Muscle of leg (tissue), 11 donors: ENCODE data around the gene RUFY1. TPM values are rescaled to one million over a fixed set of nuclear protein-coding genes. Genes with fewer than 3 reads are reported as not detected.
A peak's percentile ranks its signal among the peaks of the same experiment; 100 is the strongest.

Experiments used
- DNase-seq: peaks from one replicate; pipeline ENCODE4 v3.0.0; 2013
- H3K27ac ChIP-seq: one replicate; pipeline ENCODE4 v1.5.1; 2013; ENCODE audit warnings: mild to moderate bottlenecking, low read length, control low read depth
- H3K27me3 ChIP-seq: one replicate; pipeline ENCODE4 v1.6.1; 2013; ENCODE audit warnings: low read length; ENCODE audit not compliant: control insufficient read depth, insufficient read depth
- H3K36me3 ChIP-seq: one replicate; pipeline ENCODE4 v1.6.1; 2013; ENCODE audit warnings: low read length; ENCODE audit not compliant: control insufficient read depth, insufficient read depth
- H3K4me1 ChIP-seq: one replicate; pipeline ENCODE4 v1.6.1; 2013; ENCODE audit warnings: low read length; ENCODE audit not compliant: control insufficient read depth, insufficient read depth
- H3K4me3 ChIP-seq: one replicate; pipeline ENCODE4 v1.5.1; 2013; ENCODE audit warnings: low read length, control low read depth
- H3K9me3 ChIP-seq: replicated peaks from 2 replicates; pipeline ENCODE4 v1.6.1; 2013; ENCODE audit warnings: low read depth, low read length; ENCODE audit not compliant: control insufficient read depth
- WGBS: methylation state at CpG from one replicate; pipeline ENCODE4 v1.1.5; 2013; ENCODE audit warnings: missing lambda C conversion rate; ENCODE audit not compliant: insufficient coverage; 5-methylcytosine and 5-hydroxymethylcytosine counted together
- polyA plus RNA-seq, 8 donors: library from polyadenylated mRNA; unstranded; fragments of 120-200 nt; gene quantifications; one replicate each; pipeline versions ENCODE4 v1.2.1 to v1.2.3, GENCODE V29; 2013; ENCODE audit warnings: inconsistent platforms in 1 of 8, low replicate concordance in 1 of 8; ENCODE audit not compliant: insufficient read length in 8 of 8, insufficient read depth in 1 of 8
- total RNA-seq: library from RNA; stranded (reverse); fragments of 120-200 nt; gene quantifications from one replicate; pipeline ENCODE4 v1.2.4, GENCODE V29; 2013

RUFY1 gene
- total and polyA plus RNA-seq, 9 donors = 30.9 to 41.0 (median 35.8) TPM

- Histone ChIP-seq H3K9me3 (no peaks in the 10 kb centered on the region), H3K36me3 (peaks cover 87% of the 10 kb centered on the region), H3K4me3 (no peak overlapping the region), H3K4me1 (peaks cover 45% of the 10 kb centered on the region), H3K27me3 (no peaks in the 10 kb centered on the region), H3K27ac (no peak overlapping the region)
- WGBS = 67% methylated on average over 8 of the region's 8 CpGs
- no peak for DNase-seq
Observed at GRCh38 chr5:179609834-179610108, 59.4 kb downstream of the RUFY1 start.

DNA sequence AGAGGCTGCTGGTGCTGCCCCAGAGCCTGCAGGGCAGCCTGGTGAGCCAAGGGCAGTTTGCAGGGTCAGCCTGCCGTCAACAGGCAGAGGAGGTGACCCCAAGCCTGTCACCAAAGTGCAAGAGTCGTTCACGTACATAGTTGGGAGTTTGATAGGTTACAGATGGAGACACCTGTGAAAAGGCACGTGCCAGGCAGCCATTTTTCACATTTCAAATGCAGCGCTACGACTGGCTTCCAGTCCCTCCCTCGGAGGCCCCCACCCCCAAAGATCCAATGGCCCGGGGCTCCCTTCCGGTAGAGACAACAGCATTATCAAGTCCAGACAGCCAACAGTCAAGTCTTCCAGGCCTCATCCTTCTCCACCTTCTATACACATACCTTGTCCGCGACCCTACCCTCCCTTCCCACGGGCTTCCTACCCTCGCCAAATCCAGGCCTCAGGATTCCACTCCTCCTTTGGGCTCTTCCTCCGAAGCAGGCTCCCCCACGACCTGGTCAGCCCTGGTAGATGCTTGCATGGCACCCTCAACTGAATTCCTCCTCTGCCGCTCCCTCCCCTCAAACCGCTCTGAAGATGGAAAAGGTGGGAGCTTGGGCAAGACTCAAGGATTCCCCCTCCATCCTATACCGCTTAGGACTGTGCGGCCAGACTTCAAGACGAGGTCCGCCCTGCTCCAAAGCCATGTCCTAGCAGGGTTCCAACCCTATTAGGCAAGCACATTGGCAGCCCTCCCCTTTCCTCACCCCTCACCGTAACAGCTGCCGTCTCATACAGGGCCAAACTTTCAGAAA is 60.0 kb downstream of the RUFY1 start:
- peaks cover 86% of the 10 kb centered on the region for H3K36me3 ChIP-seq
- H3K27ac ChIP-seq = peak overlapping the region; percentile 29
- H3K4me1 ChIP-seq = peaks cover 44% of the 10 kb centered on the region
- WGBS = 56% methylated on average over 19 of the region's 23 CpGs
- DNase-seq = no peak
- no peak overlapping the region for H3K4me3 ChIP-seq
- no peaks in the 10 kb centered on the region for H3K9me3 ChIP-seq
- no peaks in the 10 kb centered on the region for H3K27me3 ChIP-seq

DNA sequence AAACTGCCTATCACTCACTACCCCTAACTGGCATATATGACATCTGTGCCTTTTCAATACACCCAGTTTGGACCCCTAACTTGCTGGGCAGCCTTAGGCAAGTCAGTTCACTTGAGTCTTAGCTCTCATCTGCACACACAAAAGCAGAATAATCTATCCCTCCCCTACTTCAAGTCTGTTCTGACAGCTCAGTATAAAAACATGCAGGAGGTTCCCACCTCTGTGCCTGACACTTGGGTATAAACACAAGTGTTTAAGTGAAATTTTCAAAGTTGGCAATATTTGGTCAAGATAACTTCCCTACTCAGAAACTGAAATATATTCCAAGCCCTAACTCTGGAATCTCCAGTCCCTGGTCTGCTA is 60.5 kb downstream of the RUFY1 start:
- Histone ChIP-seq H3K4me3 (no peak overlapping the region), H3K27me3 (no peaks in the 10 kb centered on the region), H3K9me3 (no peaks in the 10 kb centered on the region), H3K27ac (no peak overlapping the region), H3K36me3 (peaks cover 84% of the 10 kb centered on the region), H3K4me1 (peaks cover 39% of the 10 kb centered on the region)
- no peak for DNase-seq

GRCh38 chr5:179612577-179613459 is 62.5 kb downstream of the RUFY1 start:
- no peaks in the 10 kb centered on the region for H3K9me3 ChIP-seq
- no peak for DNase-seq
- H3K27ac ChIP-seq = no peak overlapping the region
- H3K36me3 ChIP-seq = peaks cover 85% of the 10 kb centered on the region
- H3K4me1 ChIP-seq = peaks cover 20% of the 10 kb centered on the region
- no peak overlapping the region for H3K4me3 ChIP-seq
- no peaks in the 10 kb centered on the region for H3K27me3 ChIP-seq
- WGBS = 71% methylated on average over 16 of the region's 21 CpGs

DNA sequence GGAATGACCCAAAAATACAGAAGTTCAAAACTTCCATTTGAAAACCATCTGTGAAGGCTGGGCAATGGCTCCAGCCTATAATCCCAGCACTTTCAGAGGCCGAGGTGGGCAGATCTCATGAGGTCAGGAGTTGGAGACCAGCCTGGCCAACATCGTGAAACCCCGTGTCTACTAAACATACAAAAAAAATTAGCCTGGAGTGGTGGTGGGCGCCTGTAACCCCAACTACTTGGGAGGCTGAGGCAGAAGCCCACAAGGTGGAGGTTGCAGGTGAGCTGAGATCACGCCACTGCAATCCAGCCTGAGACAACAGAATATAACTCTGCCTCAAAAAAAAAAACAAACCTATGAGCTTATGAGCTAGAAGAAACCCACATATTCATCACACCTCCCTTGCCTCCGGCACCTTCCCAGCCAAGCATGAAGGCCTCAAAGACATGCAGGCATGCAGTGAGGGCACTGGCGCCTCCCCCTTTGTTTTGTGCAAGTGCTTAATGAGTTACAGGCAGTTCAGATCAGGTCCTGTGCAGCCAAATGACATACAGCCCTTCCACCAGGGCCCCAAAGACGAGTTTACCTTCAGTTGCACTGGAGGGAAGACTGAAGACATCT is 63.2 kb downstream of the RUFY1 start:
- H3K36me3 ChIP-seq = peaks cover 85% of the 10 kb centered on the region
- no peaks in the 10 kb centered on the region for H3K9me3 ChIP-seq
- H3K4me3 ChIP-seq = no peak overlapping the region
- DNase-seq = no peak
- H3K4me1 ChIP-seq = peaks cover 18% of the 10 kb centered on the region
- WGBS = 67% methylated on average over 3 of the region's 8 CpGs
- no peak overlapping the region for H3K27ac ChIP-seq
- no peaks in the 10 kb centered on the region for H3K27me3 ChIP-seq

GRCh38 chr5:179614745-179615144 is 64.4 kb downstream of the RUFY1 start:
- Histone ChIP-seq H3K27me3 (no peaks in the 10 kb centered on the region), H3K36me3 (peaks cover 81% of the 10 kb centered on the region), H3K9me3 (no peaks in the 10 kb centered on the region), H3K27ac (no peak overlapping the region), H3K4me3 (no peak overlapping the region), H3K4me1 (peaks cover 15% of the 10 kb centered on the region)
- WGBS = no CpG with 5 or more reads among the region's 8 CpGs
- DNase-seq = no peak

GRCh38 chr5:179615203-179615602 is 64.8 kb downstream of the RUFY1 start:
- no peaks in the 10 kb centered on the region for H3K9me3 ChIP-seq
- WGBS = no CpG with 5 or more reads among the region's 2 CpGs
- peaks cover 13% of the 10 kb centered on the region for H3K4me1 ChIP-seq
- no peak overlapping the region for H3K27ac ChIP-seq
- no peak for DNase-seq
- H3K27me3 ChIP-seq = no peaks in the 10 kb centered on the region
- H3K4me3 ChIP-seq = no peak overlapping the region
- peaks cover 76% of the 10 kb centered on the region for H3K36me3 ChIP-seq

- Histone ChIP-seq H3K36me3 (peaks cover 76% of the 10 kb centered on the region), H3K27ac (no peak overlapping the region), H3K27me3 (no peaks in the 10 kb centered on the region), H3K9me3 (no peaks in the 10 kb centered on the region), H3K4me1 (peaks cover 12% of the 10 kb centered on the region), H3K4me3 (no peak overlapping the region)
- WGBS = 92% methylated on average over 4 of the region's 9 CpGs
- DNase-seq = no peak
Observed at GRCh38 chr5:179616002-179616594, 65.7 kb downstream of the RUFY1 start.

GRCh38 chr5:179617930-179618329 is 67.6 kb downstream of the RUFY1 start:
- Histone ChIP-seq H3K4me1 (peaks cover 13% of the 10 kb centered on the region), H3K27me3 (no peaks in the 10 kb centered on the region), H3K4me3 (no peak overlapping the region), H3K9me3 (no peaks in the 10 kb centered on the region), H3K36me3 (peaks cover 70% of the 10 kb centered on the region), H3K27ac (no peak overlapping the region)
- DNase-seq = no peak
- 70% methylated on average over 5 of the region's 7 CpGs for WGBS
